GM23248 (cell line): Measurements from ENCODE around the gene KLC1. TPM values are rescaled to one million over a fixed set of nuclear protein-coding genes. Genes with fewer than 3 reads are reported as not detected.

ENCODE experiments used
- DNase-seq: peaks from one replicate; pipeline ENCODE4 v3.0.0-alpha.2; 2015
- H2AFZ ChIP-seq: fragments of 200-600 bp; sonication (generic); 2 replicates; pipeline ENCODE4 v1.6.1; 2016; ENCODE audit warnings: antibody characterized with exemption
- H3F3A ChIP-seq: fragments of 200-600 bp; sonication (generic); 2 replicates; pipeline ENCODE4 v1.6.1; 2016; ENCODE audit warnings: mild to moderate bottlenecking, antibody characterized with exemption, mixed run types; ENCODE audit not compliant: insufficient read depth
- H3K27ac ChIP-seq: fragments of 200-600 bp; sonication (generic); 2 replicates; pipeline ENCODE4 v1.5.1; 2016; ENCODE audit warnings: mild to moderate bottlenecking
- H3K27me3 ChIP-seq: fragments of 200-600 bp; sonication (generic); replicated peaks from 2 replicates; pipeline ENCODE4 v1.6.1; 2016; ENCODE audit warnings: mild to moderate bottlenecking; ENCODE audit not compliant: insufficient read depth
- H3K36me3 ChIP-seq: fragments of 200-600 bp; sonication (generic); 2 replicates; pipeline ENCODE4 v1.6.1; 2016; ENCODE audit warnings: low read depth, mild to moderate bottlenecking
- H3K4me1 ChIP-seq: fragments of 200-600 bp; sonication (generic); 2 replicates; pipeline ENCODE4 v1.6.1; 2016; ENCODE audit warnings: mild to moderate bottlenecking; ENCODE audit not compliant: insufficient read depth
- H3K4me2 ChIP-seq: fragments of 200-600 bp; sonication (generic); one replicate; pipeline ENCODE4 v1.6.1; 2016; ENCODE audit warnings: mild to moderate bottlenecking; ENCODE audit not compliant: unreplicated experiment
- H3K4me3 ChIP-seq: fragments of 200-600 bp; sonication (generic); 2 replicates; pipeline ENCODE4 v1.5.1; 2016; ENCODE audit warnings: mild to moderate bottlenecking
- H3K79me2 ChIP-seq: fragments of 200-600 bp; sonication (generic); 2 replicates; pipeline ENCODE4 v1.6.1; 2016; ENCODE audit warnings: mild to moderate bottlenecking; ENCODE audit not compliant: insufficient read depth
- H3K9ac ChIP-seq: fragments of 200-600 bp; sonication (generic); 2 replicates; pipeline ENCODE4 v1.6.1; 2016; ENCODE audit warnings: mild to moderate bottlenecking
- H3K9me2 ChIP-seq: fragments of 200-600 bp; sonication (generic); 2 replicates; pipeline ENCODE4 v1.6.1; 2016; ENCODE audit warnings: mixed run types, mild to moderate bottlenecking, moderate library complexity; ENCODE audit not compliant: insufficient read depth
- H3K9me3 ChIP-seq: fragments of 200-600 bp; sonication (generic); one replicate; pipeline ENCODE4 v1.6.1; 2017; ENCODE audit warnings: low read depth
- H4K20me1 ChIP-seq: fragments of 200-600 bp; sonication (generic); 2 replicates; pipeline ENCODE4 v1.6.0; 2016; ENCODE audit not compliant: insufficient read depth
- EZH2 ChIP-seq: fragments of 200-600 bp; sonication (generic); IDR thresholded peaks from 2 replicates; pipeline ENCODE4 v1.6.1; 2018; ENCODE audit warnings: antibody characterized with exemption, mild to moderate bottlenecking; ENCODE audit not compliant: insufficient read depth, poor library complexity, severe bottlenecking
- EZH2phosphoT487 ChIP-seq: fragments of 200-600 bp; sonication (generic); IDR thresholded peaks from 2 replicates; pipeline ENCODE4 v1.6.1; 2018; ENCODE audit warnings: antibody characterized with exemption, moderate library complexity, mild to moderate bottlenecking, low read depth; ENCODE audit not compliant: insufficient read depth
- WGBS, 2 experiments: methylation state at CpG; one replicate each; pipeline ENCODE4 v1.1.6; 2015 to 2017; ENCODE audit warnings: low lambda C conversion rate in 2 of 2, low coverage in 1 of 2; ENCODE audit errors: missing lambda C conversion rate in 2 of 2; 5-methylcytosine and 5-hydroxymethylcytosine counted together
- in situ Hi-C: fragments of 300-500 bp; cut with MboI; formaldehyde crosslinking; loops from 2 replicates; pipeline ENCODE4 v1.15.0; 2020
- polyA plus RNA-seq: library from polyadenylated mRNA; unstranded; fragments of >200 nt; fragmentation: Nextera tagmentation; extraction: Ambion mirVana; gene quantifications from 2 replicates; pipeline ENCODE4 v1.2.1, GENCODE V29; 2016
- total RNA-seq: library from RNA; depleted of rRNA; stranded (reverse); fragments of >200 nt; shearing (Covaris generic); gene quantifications from 2 replicates; pipeline ENCODE4 v1.2.3, GENCODE V29; 2014

KLC1 gene
- total and polyA plus RNA-seq, 2 experiments from 2014 or later, result 184 to 410 TPM

DNA sequence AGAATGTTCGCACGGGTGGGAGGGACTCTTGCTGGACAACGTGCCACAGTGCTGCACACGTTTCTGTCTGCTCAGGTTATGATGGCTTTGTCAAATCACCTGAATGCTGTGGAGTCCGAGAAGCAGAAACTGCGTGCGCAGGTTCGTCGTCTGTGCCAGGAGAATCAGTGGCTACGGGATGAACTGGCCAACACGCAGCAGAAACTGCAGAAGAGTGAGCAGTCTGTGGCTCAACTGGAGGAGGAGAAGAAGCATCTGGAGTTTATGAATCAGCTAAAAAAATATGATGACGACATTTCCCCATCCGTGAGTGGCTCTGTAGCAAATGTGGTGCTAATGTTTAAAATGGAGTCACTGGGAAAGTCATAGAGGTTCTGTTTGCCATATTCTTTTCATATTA lies 28.5 kb downstream of the KLC1 start:
- H3K79me2 ChIP-seq, result peaks cover 98% of the 10 kb centered on the region
- DNase-seq, result peak; percentile 94
- H3K9me2 ChIP-seq, result no peaks in the 10 kb centered on the region
- H3K9ac ChIP-seq, result peak overlapping the region; percentile 66
- TF ChIP-seq EZH2 (no peak), EZH2phosphoT487 (no peak)
- no peaks in the 10 kb centered on the region for H3K27me3 ChIP-seq
- H3K4me2 ChIP-seq, result peak overlapping the region; percentile 65
- H3K4me1 ChIP-seq, result peaks cover 55% of the 10 kb centered on the region
- peaks cover 68% of the 10 kb centered on the region for H3K36me3 ChIP-seq
- H4K20me1 ChIP-seq, result peaks cover 20% of the 10 kb centered on the region; the same call in 1 of the 2 replicates
- no peak overlapping the region for H2AFZ ChIP-seq
- peak overlapping the region; percentile 34 for H3K4me3 ChIP-seq
- in situ Hi-C loops, result no loop called here
- no peaks in the 10 kb centered on the region for H3K9me3 ChIP-seq
- H3K27ac ChIP-seq, result peak overlapping the region; percentile 88
- peaks cover 70% of the 10 kb centered on the region for H3F3A ChIP-seq
- WGBS, 2 experiments, result 16 to 17% methylated on average over 13 of the region's 13 CpGs

DNA sequence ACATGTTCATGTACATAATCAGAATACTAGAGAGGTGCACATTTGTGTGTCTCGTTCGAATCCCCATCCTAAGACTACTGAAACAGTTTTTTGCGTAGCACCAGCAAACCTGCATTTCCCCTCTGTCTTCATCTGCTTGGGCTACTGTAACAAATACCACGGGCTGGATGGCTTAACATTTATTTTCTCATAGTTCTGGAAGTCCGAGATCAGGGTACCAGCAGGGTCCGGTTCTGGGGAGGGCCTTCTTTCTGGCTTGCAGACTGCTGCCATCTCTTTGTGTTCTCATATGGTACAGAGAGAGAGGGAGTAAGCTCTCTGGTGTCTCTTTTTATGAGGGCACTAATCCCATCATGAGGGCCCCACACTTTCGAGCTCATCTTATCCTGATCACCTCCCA lies 30.6 kb downstream of the KLC1 start:
- Histone ChIP-seq H3K79me2 (peaks cover 88% of the 10 kb centered on the region), H3K27ac (0 out of 2 replicates have a peak overlapping the region, but pooled peaks have one; percentile 12)

GRCh38 chr14:103662029-103662428 lies 33.0 kb downstream of the KLC1 start:
- peak overlapping the region; percentile 10; the same call in 1 of the 2 replicates for H3K27ac ChIP-seq
- peaks cover 38% of the 10 kb centered on the region for H3K4me1 ChIP-seq
- peaks cover 4% of the 10 kb centered on the region; the same call in 1 of the 2 replicates for H4K20me1 ChIP-seq
- H3K36me3 ChIP-seq, result peaks cover 60% of the 10 kb centered on the region
- DNase-seq, result no peak
- peaks cover 85% of the 10 kb centered on the region for H3K79me2 ChIP-seq
- H3K4me3 ChIP-seq, result no peak overlapping the region
- TF ChIP-seq EZH2phosphoT487 (no peak), EZH2 (no peak)
- no peaks in the 10 kb centered on the region for H3K9me2 ChIP-seq
- H3K4me2 ChIP-seq, result no peak overlapping the region
- no peak overlapping the region for H3K9ac ChIP-seq
- in situ Hi-C loops, result no loop called here
- no peaks in the 10 kb centered on the region for H3K9me3 ChIP-seq
- no peak overlapping the region for H2AFZ ChIP-seq
- H3F3A ChIP-seq, result peaks cover 69% of the 10 kb centered on the region
- 80 to 82% methylated on average over 10 of the region's 10 CpGs for WGBS, 2 experiments
- H3K27me3 ChIP-seq, result no peaks in the 10 kb centered on the region

More for the DNA sequence above, 30.6 kb downstream of the KLC1 start:
- Histone ChIP-seq H3K36me3 (peaks cover 74% of the 10 kb centered on the region), H3K27me3 (no peaks in the 10 kb centered on the region), H3K4me3 (no peak overlapping the region), H3K4me1 (peaks cover 49% of the 10 kb centered on the region), H3K9me3 (no peaks in the 10 kb centered on the region), H2AFZ (no peak overlapping the region), H4K20me1 (peaks cover 10% of the 10 kb centered on the region; the same call in 1 of the 2 replicates), H3F3A (peaks cover 66% of the 10 kb centered on the region), H3K9me2 (no peaks in the 10 kb centered on the region), H3K4me2 (no peak overlapping the region), H3K9ac (no peak overlapping the region)
- in situ Hi-C loops, result no loop called here
- 89 to 90% methylated on average over 7 of the region's 7 CpGs for WGBS, 2 experiments
- no peak for TF ChIP-seq EZH2
- no peak for TF ChIP-seq EZH2phosphoT487
- no peak for DNase-seq

DNA sequence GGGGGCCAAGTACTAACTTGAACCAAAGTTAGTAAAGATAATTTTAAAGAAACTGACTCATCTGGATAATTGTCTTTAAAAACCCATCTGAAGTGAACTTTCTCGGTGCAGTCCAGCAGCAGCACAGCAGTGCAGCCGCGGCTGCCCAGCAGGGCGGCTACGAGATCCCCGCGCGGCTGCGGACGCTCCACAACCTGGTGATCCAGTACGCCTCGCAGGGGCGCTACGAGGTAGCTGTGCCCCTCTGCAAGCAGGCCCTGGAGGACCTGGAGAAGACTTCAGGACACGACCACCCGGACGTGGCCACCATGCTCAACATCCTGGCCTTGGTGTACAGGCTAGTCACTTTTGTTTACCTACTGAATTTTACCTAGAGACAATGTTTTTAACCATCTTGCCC lies 33.6 kb downstream of the KLC1 start:
- Histone ChIP-seq H3K4me1 (peaks cover 34% of the 10 kb centered on the region), H3K9me3 (no peaks in the 10 kb centered on the region), H3K4me2 (no peak overlapping the region), H3K36me3 (peaks cover 62% of the 10 kb centered on the region), H3K9ac (no peak overlapping the region), H2AFZ (no peak overlapping the region), H3K79me2 (peaks cover 86% of the 10 kb centered on the region), H3K4me3 (no peak overlapping the region), H4K20me1 (no peaks in the 10 kb centered on the region), H3K27ac (peak overlapping the region; percentile 94), H3F3A (peaks cover 70% of the 10 kb centered on the region), H3K9me2 (no peaks in the 10 kb centered on the region), H3K27me3 (no peaks in the 10 kb centered on the region)
- DNase-seq, result no peak
- 94 to 99% methylated on average over 17 of the region's 17 CpGs for WGBS, 2 experiments
- in situ Hi-C loops, result no loop called here
- no peak for TF ChIP-seq EZH2phosphoT487
- no peak for TF ChIP-seq EZH2
